NCI-H1092 (cell line): ENCODE measurements around the gene SLC38A2.

ENCODE experiments used
- DNase-seq: peaks from one replicate; lab custom pipeline; 2025; lab: John Stamatoyannopoulos, UW

Gene SLC38A2

GRCh38 chr12:46374711-46375110 lies 2.1 kb upstream of the SLC38A2 start:
- no peak for DNase-seq

GRCh38 chr12:46374310-46374709 lies 1.7 kb upstream of the SLC38A2 start:
- DNase-seq = no peak

GRCh38 chr12:46373301-46374296 lies 1.0 kb upstream of the SLC38A2 start:
- DNase-seq = peak; percentile 56

GRCh38 chr12:46371718-46372543 lies 642 bp downstream of the SLC38A2 start:
- DNase-seq = peak; percentile 73

GRCh38 chr12:46370792-46371717 lies 1.5 kb downstream of the SLC38A2 start:
- DNase-seq = peak; percentile 92

GRCh38 chr12:46370380-46370734 lies 2.2 kb downstream of the SLC38A2 start:
- DNase-seq = no peak

- DNase-seq = no peak
These were observed 2.8 kb downstream of the SLC38A2 start for GRCh38 chr12:46369474-46370379.

GRCh38 chr12:46369095-46369473 lies 3.5 kb downstream of the SLC38A2 start:
- DNase-seq = no peak

GRCh38 chr12:46368684-46369083 lies 3.9 kb downstream of the SLC38A2 start:
- DNase-seq = no peak

GRCh38 chr12:46368138-46368537 lies 4.4 kb downstream of the SLC38A2 start:
- DNase-seq = no peak

GRCh38 chr12:46367351-46368029 lies 5.1 kb downstream of the SLC38A2 start:
- DNase-seq = no peak

- no peak for DNase-seq
These were observed 5.8 kb downstream of the SLC38A2 start for GRCh38 chr12:46366771-46367170.

GRCh38 chr12:46365951-46366379 lies 6.6 kb downstream of the SLC38A2 start:
- DNase-seq = no peak

GRCh38 chr12:46364777-46365580 lies 7.6 kb downstream of the SLC38A2 start:
- DNase-seq = no peak

- no peak for DNase-seq
These were observed 8.3 kb downstream of the SLC38A2 start for GRCh38 chr12:46364300-46364696.

GRCh38 chr12:46363582-46364299 lies 8.8 kb downstream of the SLC38A2 start:
- no peak for DNase-seq

- DNase-seq = no peak
These were observed 9.5 kb downstream of the SLC38A2 start for GRCh38 chr12:46362895-46363581.

GRCh38 chr12:46361667-46362034 lies 10.9 kb downstream of the SLC38A2 start:
- no peak for DNase-seq
